NB4 (cell line): Measurements from ENCODE around the gene KIF3A.

Experiments
- CTCF ChIP-seq: IDR thresholded peaks from one replicate; pipeline ENCODE4 v1.5.1; 2012; ENCODE audit warnings: low read depth, low read length
- MAX ChIP-seq: IDR thresholded peaks from 2 replicates; pipeline ENCODE4 v1.6.1; 2011; ENCODE audit warnings: low read depth, low read length
- POLR2A ChIP-seq: IDR thresholded peaks from 2 replicates; pipeline ENCODE4 v1.6.1; 2011; ENCODE audit warnings: mild to moderate bottlenecking; ENCODE audit not compliant: insufficient read length; ENCODE audit errors: extremely low read depth

DNA sequence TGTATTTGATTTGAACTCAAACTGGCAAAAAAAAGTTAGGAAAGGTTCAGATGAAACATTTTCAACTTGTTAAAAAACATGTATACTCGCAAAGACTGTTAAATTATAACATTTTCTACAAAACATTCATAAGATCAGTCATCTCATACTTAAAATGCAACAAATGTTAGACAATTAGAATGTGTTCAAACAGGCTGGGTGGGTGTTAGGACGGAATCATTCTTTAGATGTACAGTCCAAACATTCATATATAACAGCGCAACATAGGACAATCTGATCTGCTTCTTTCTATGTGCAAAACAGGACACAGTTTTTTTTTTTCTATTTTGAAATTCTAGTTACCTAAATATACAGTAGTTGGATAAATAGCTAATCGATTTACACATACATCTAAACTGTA is 41.4 kb downstream of the KIF3A start:
- no peak for TF ChIP-seq CTCF
- no peak for TF ChIP-seq POLR2A
- TF ChIP-seq MAX = no peak
